HL-60/S4 treated with phorbol 12-myristate 13-acetate at 8.2 ng/mL for 4 days and 3 days (cell line): Measurements from ENCODE around the gene PIP4K2A.

Experiments
- in situ Hi-C: fragments of 300-500 bp; cut with MboI; formaldehyde crosslinking; loops from 2 replicates; pipeline ENCODE4 v1.15.0; 2022; ENCODE audit warnings: low sequenced_read_pairs

PIP4K2A gene

GRCh38 chr10:22643116-22643515 is 71.3 kb downstream of the PIP4K2A start:
- in situ Hi-C loops = no loop called here

- in situ Hi-C loops = no loop called here
Observed at GRCh38 chr10:22641743-22642142, 72.6 kb downstream of the PIP4K2A start.

- in situ Hi-C loops = no loop called here
Observed at GRCh38 chr10:22640359-22640758, 74.0 kb downstream of the PIP4K2A start.

DNA sequence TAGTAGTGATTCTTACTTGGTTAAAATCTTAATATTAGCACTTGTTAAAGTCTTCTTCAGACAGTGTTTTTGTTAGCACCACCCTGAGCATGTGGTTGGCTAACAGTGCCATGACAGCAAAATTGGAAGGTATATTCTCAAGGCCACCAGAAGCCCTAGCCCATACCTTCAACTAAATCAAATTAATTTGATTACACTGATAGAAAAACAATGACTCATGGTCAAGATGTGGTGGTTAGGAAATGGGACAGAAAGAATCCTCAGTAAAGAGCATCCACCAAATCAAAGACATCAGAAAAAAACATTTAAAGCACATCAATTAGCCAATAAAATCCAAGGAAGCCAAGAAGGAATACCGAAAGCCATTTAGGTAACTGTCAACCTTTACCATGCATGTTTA is 75.5 kb downstream of the PIP4K2A start:
- in situ Hi-C loops = no loop called here

GRCh38 chr10:22637491-22637890 is 76.9 kb downstream of the PIP4K2A start:
- in situ Hi-C loops = no loop called here

GRCh38 chr10:22635650-22636049 is 78.7 kb downstream of the PIP4K2A start:
- in situ Hi-C loops = no loop called here

DNA sequence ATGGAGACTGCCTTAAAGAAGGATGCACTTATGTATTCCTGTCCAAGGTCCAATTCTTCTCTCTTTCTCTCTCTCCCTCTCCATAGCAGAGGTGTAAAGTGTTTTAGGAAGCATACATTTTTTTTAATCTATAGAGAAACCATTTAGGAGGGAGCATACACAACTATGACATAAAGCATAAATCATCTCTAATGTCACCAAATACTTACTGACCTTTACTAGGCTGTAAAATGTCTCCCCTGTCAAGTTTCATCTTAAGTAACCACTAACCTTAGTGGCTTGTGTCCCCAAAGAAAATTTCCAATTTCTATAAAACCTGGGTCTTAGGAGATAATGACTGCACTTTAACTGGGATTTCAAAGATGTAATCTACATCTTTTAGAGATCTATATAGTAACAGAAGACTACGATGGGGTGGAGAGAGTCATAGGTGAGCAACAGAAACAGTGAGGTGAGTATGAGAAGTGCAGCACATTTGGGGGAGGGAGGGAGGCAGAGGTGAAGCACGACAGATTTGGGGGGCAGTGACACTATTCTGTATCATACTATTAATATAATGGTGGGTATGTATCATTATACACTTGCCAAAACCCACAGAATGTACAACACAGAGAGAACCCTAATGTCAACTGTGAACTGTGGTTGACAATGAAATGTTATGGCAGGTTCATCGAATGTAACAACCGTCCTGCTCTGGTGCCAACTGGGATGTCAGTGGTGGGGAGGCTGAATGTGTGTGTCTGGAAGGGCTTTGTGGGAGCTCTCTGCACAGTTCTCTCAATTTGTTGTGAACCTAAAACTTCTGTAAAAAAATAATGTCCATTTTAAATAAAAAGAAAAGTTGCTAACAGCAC is 79.5 kb downstream of the PIP4K2A start:
- in situ Hi-C loops = no loop called here

GRCh38 chr10:22634093-22634492 is 80.3 kb downstream of the PIP4K2A start:
- in situ Hi-C loops = no loop called here

DNA sequence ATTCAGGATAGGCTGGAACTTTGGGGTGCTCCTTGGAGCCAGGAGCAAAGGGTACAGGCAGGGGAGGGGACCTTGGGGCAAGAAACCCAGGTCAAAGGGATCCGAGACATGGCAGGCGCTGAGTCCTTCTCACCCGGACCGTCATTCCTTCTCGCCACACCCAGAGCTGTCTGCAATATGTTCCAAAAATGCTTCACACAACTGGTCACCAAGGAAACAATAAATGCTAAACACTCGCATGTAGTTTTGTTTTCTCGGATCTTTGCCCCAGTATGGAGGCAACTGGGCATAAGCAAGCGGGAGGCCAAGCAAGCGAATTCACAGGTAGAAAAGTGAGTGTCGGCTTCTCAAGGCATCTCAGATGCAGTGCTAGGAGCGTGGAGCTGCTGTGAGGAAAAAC is 80.8 kb downstream of the PIP4K2A start:
- in situ Hi-C loops = no loop called here

GRCh38 chr10:22633106-22633505 is 81.3 kb downstream of the PIP4K2A start:
- in situ Hi-C loops = no loop called here

DNA sequence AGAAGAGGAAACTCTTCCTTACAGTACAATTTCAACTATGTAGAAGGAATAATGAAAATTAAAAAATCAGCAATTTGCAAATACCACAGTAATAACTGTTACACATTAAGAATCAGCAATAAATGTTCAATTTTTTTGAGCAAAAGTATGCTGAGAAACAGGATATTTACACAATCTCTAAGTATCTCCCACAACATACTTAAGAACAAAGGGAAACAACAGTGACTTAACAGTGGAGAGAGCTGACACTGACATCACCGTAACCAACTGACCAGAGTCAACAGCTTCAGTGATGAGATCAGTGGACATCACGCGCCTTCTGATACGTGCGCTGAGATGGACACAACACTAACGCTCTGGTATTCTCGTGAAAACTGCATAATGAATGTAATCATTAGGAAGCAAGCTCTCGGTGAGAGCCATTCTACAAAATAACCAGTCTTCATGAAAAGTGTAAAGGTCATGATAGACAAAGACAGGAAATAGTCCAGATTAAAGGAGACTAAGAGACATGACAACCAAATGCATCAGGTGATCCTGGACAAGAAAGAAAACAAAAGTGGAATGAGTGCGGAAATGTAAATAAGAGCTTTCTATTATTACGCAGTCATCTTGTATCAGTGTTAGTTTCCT is 82.6 kb downstream of the PIP4K2A start:
- in situ Hi-C loops = no loop called here

DNA sequence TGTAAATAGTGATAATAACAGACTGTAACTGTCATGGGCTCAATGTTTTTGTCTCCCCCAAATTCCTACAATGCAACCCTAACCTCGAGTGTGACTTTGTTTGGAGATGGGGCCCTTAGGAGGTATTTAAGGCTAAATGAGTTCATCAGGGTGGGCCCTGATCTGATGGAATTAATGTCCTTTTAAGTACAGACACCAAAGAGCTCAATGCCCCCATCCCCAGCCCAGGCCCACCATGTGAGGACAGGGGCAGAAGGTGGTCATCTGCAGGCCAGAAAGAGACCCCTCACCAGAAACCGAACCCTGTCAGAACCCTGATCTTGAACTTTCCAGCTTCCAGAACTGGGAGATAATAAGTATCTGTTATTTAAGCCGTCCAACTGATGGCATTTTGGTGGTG is 83.2 kb downstream of the PIP4K2A start:
- in situ Hi-C loops = no loop called here

DNA sequence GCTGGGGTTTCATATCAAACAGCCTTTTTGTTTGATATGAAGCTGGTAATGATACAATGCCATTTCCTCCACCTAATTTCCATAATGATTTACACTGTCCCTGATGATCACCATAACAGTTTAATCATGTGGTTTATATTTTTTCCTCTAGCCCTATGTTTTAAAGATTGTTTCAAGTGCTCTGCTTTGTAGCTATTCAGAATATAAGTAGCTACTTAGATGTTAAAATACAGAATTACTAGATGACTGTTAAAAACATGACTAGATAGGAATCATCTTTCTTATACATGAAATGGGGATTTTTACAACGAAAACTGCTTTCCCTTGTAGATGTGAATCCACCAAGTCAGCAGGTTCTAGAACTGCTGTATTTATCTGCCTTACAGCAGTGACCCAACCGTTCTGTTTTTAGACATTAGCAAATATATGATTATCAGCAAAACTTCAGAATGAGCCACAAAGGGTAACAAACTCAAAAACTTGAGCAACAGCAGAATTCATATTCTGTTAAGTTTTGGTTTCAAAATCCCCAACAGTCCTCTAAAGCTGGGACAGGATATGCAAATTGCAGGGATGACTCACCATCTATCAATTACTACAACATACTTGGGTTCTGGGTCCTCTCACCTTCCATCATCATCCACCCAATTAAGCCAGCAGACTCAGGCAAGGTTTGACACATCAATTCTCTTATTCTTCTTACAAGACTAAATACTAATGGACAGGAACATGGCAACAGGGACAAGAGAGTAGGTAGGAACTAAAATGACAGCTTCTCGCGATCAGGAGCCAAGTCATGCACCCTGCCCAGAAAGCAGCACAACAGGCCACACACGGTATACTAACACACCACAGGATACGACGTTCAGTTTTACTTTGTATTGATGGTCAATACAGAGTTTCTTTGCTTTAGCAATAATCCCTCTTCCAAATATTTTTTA is 83.9 kb downstream of the PIP4K2A start:
- in situ Hi-C loops = no loop called here

DNA sequence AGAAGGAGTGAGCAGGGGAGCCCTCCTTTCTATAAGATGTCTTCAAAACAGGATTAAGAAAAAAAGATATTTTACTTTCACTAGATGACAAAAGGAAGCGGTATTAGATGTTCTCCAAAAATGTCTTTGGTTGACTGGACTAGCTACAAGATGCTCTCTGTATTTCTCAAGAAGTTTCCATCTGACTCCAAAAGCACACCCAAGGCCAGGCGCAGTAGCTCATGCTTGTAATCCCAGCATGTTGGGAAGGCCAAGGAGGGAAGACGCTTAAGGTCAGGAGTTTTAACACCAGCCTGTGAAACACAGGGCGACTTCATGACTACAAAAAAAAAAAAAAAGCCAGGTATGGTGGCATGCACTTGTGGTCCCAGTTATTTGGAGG is 84.5 kb downstream of the PIP4K2A start:
- in situ Hi-C loops = no loop called here

DNA sequence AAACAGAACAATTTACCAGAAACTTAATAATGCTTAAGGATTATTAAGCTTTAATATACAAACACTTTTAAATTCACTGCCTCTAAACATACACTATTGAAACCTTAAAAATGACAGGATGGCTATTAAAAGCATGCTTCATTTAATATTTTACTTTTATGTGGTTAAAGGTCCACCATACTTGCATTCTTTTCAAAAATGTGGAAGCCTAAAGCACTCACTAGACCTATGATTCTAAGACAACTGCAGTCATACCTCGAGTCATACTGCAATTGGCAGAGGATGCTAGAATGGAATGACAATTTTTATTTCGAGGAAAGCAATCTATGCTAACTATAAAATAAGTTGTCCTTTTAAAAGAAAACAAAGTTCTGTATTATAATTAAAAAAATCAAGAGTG is 85.3 kb downstream of the PIP4K2A start:
- in situ Hi-C loops = no loop called here

DNA sequence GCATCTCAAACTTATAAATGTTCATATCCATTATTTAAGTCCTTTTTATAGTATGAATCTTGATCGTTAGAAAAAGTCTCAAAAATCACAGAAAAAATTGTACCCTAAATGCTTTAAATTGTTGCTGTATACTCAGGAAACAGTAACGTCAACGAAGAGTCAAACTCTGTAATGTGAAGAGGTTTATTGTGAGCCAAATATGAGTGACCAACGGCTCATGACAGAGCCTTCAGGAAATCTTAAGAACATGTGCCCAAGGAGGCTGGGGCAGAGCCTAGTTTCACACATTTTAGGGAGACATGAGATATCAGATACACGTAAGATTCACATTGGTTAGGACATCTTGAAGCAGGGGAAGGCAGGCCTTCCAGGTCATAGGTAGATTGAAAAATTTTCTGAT is 86.1 kb downstream of the PIP4K2A start:
- in situ Hi-C loops = no loop called here

DNA sequence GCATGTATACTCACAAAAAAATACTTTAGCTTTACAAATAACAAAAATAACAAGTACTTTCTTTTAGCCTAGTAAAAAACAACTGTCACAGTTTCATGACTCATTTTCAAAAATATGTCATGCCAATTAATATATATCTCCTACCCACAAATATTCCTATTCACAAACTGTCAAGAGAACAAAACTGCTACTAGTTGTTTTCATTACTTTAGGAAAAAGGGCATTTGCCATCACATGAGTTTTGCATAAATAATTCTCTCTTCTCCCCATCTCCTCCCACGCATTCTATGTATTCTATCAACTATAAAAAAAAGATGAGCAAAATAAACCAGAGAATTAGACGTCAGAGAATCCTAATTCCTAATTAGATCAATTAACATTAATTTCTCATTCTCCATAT is 87.6 kb downstream of the PIP4K2A start:
- in situ Hi-C loops = no loop called here

- in situ Hi-C loops = no loop called here
Observed at GRCh38 chr10:22625516-22626290, 88.7 kb downstream of the PIP4K2A start.

DNA sequence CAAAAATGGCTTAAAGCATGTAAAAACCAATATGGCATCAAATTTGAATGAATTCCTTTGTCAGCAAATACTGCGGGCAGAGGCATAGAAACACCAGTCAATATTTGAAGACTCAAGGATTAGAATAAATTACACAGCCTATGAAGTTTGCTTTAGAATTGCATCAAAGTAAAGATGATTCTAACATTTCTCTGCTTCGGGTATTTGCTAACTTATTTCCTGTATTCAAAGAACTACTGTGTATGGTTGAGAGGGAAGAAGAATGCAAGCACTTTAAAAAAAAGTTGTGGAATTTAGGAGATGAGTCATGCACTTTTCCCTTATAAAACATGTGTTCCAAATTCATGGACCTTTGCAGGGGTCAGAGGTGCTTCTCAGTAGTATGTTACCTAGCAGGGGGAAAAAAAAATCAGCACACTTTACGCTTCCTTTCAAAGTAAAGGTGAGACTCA is 90.1 kb downstream of the PIP4K2A start:
- in situ Hi-C loops = no loop called here

- in situ Hi-C loops = no loop called here
Observed at GRCh38 chr10:22623633-22624253, 90.6 kb downstream of the PIP4K2A start.
